WERI-Rb-1 (cell line): Measurements from ENCODE around the gene PDCD6IP.

Source experiments
- DNase-seq: peaks from one replicate; pipeline ENCODE4 v3.0.0-alpha.2; 2020
- H3K27ac ChIP-seq: fragments of 250-450 bp; sonication (Bioruptor Pico); 2 replicates; pipeline ENCODE4 v1.5.1; 2020; ENCODE audit warnings: mild to moderate bottlenecking, moderate library complexity
- H3K27me3 ChIP-seq: fragments of 250-450 bp; sonication (Bioruptor Pico); 2 replicates; pipeline ENCODE4 v1.5.1; 2021; ENCODE audit warnings: mild to moderate bottlenecking, low read depth, moderate library complexity; ENCODE audit not compliant: insufficient read depth, severe bottlenecking
- H3K36me3 ChIP-seq: fragments of 250-450 bp; sonication (Bioruptor Pico); 2 replicates; pipeline ENCODE4 v1.5.1; 2020; ENCODE audit warnings: mild to moderate bottlenecking, moderate library complexity
- H3K4me3 ChIP-seq: 2 replicates; pipeline ENCODE4 v1.5.1; 2011; ENCODE audit warnings: low read depth, mild to moderate bottlenecking, control low read depth, low read length
- H3K9me3 ChIP-seq: fragments of 250-450 bp; sonication (Bioruptor Pico); 2 replicates; pipeline ENCODE4 v1.5.1; 2021; ENCODE audit warnings: mild to moderate bottlenecking, moderate library complexity; ENCODE audit not compliant: severe bottlenecking
- TF ChIP-seq, protein P1 (sequence below): IDR thresholded peaks from 2 replicates; pipeline ENCODE4 v1.5.1; 2011; ENCODE audit warnings: low read depth, mild to moderate bottlenecking, control low read depth, inconsistent platforms, low read length

The PDCD6IP gene

DNA sequence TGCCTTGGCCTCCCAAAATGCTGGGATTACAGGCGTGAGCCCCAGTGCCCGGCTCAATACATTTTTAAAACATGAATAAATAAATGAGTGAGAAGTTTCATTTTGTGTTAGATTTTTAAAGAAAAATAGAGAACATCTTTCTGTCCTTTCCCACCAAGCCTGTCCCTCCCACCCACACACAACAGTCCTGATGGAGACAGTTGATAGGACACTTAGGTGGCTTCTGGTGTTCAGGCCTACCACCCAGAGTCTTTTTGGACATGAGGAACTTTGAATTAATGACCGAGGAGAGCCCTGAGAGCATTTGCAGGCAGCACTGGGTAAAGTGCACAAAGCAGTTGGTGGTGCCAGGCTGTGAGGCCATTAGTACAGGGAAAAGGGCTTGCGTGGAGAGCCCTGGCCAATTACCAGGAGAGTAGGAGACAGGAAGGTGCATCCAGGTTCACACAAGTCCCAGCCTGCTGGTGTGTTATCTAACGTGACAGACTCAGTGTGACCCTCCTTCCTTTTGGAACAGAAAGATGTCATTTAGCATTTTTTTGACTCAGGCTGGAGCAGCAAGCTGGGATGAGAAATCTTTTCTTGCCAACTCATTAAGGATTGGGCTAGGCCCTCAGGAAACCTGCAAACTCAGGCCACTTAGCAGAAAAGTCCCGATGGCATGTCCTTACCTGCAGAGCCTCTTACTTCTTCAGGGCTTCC, 103.6 kb downstream of the PDCD6IP start:
- H3K4me3 ChIP-seq, result no peak overlapping the region
- H3K27ac ChIP-seq, result no peak overlapping the region
- TF ChIP-seq, protein P1, sequence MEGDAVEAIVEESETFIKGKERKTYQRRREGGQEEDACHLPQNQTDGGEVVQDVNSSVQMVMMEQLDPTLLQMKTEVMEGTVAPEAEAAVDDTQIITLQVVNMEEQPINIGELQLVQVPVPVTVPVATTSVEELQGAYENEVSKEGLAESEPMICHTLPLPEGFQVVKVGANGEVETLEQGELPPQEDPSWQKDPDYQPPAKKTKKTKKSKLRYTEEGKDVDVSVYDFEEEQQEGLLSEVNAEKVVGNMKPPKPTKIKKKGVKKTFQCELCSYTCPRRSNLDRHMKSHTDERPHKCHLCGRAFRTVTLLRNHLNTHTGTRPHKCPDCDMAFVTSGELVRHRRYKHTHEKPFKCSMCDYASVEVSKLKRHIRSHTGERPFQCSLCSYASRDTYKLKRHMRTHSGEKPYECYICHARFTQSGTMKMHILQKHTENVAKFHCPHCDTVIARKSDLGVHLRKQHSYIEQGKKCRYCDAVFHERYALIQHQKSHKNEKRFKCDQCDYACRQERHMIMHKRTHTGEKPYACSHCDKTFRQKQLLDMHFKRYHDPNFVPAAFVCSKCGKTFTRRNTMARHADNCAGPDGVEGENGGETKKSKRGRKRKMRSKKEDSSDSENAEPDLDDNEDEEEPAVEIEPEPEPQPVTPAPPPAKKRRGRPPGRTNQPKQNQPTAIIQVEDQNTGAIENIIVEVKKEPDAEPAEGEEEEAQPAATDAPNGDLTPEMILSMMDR, result no peak
- DNase-seq, result no peak
- no peaks in the 10 kb centered on the region for H3K9me3 ChIP-seq
- H3K27me3 ChIP-seq, result no peaks in the 10 kb centered on the region
- no peaks in the 10 kb centered on the region for H3K36me3 ChIP-seq

DNA sequence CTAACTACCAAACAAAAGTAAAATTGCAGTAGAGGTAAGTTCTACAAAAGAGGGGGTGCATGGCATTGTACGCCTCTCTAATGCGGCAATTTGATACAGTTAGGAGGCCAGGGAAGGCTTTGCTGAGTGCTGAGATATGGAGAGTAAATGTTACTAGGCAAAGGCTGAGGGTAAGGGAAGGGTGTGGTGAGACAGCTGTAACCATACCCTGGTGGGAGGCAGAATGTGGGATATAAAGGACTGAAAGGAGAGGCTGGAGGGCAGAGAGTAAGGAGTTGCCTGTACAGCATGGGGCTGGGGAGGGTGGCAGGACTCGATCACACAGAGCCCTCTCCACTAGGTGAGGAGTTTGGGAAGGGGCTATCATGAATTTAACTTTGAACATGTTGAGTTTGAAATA, 106.3 kb downstream of the PDCD6IP start:
- TF ChIP-seq, protein P1, result no peak
- DNase-seq, result no peak

DNA sequence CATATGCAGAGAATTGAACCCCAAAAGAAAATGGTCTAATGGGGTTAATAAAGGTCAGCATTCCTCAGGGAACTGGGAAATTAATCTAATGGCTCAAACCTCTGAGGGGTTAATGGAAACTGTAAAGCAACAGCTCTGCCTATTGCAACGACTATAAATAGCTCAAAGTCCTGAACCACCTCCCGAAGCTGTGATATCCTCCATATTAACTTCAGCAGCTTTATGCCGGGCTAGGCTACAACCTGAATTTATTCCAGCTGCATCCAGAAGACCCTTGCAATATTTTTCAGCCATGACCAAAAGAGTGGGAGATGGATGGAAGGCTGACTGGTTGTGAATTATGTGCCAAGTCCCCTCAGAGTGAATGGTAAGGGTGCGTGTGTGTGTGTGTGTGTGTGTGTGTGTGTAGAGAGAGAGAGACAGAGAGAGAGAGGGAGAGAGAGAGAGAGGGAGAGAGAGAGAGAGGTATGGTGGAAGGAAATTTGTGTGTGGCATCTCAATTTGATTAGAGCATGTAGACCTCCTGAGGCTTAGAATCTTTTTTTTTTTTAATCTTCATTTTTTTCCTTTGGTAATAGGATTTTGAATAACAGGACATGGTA, 109.9 kb downstream of the PDCD6IP start:
- TF ChIP-seq, protein P1, result no peak

More for the DNA sequence above, 106.3 kb downstream of the PDCD6IP start:
- H3K4me3 ChIP-seq, result no peak overlapping the region
- H3K36me3 ChIP-seq, result no peaks in the 10 kb centered on the region
- no peak overlapping the region for H3K27ac ChIP-seq
- no peaks in the 10 kb centered on the region for H3K9me3 ChIP-seq
- H3K27me3 ChIP-seq, result no peaks in the 10 kb centered on the region

DNA sequence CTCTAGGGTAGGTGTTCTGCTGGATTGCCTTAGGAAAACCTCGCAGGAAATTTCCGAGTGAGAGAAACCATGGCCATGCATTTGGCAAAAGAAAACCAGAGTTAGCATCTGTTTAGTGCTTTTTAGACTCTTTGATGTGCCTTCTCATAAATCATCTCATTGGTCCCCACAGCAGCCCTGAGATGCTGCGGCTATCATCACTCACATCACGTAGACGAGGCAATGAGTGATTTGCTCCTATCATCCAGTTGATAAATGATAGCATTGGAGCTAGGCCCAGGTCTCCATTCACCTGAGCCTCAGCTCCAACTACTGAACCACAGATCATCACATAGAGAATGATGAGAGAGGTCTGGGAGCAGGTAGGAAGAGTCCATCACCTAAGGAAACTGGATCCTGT, 111.1 kb downstream of the PDCD6IP start:
- Histone ChIP-seq H3K9me3 (no peaks in the 10 kb centered on the region), H3K27me3 (no peaks in the 10 kb centered on the region), H3K36me3 (no peaks in the 10 kb centered on the region), H3K27ac (no peak overlapping the region), H3K4me3 (no peak overlapping the region)
- TF ChIP-seq, protein P1, result no peak
- no peak for DNase-seq

More for the DNA sequence above, 109.9 kb downstream of the PDCD6IP start:
- Histone ChIP-seq H3K4me3 (no peak overlapping the region), H3K27ac (no peak overlapping the region), H3K36me3 (no peaks in the 10 kb centered on the region), H3K27me3 (no peaks in the 10 kb centered on the region), H3K9me3 (no peaks in the 10 kb centered on the region)
- no peak for DNase-seq

DNA sequence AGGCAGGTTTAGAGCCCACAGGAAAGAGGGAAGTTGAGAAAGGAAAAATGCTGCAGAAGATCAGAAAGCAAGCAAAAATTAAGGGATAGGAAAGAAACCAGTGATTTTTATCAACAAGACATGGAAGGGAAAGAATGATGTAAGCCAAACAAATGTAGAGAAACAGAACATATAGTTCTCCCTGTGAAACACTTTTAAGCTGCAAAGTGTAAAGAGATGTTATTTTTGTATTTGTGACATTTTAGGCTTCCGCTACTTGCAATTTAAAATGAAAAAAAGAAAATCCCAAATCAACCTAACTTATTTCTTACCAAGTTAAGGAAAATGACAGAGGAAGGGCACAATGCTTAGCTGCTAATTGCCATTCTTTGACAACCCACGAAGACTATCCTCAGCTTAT, 111.6 kb downstream of the PDCD6IP start:
- H3K4me3 ChIP-seq, result no peak overlapping the region
- no peaks in the 10 kb centered on the region for H3K36me3 ChIP-seq
- H3K27ac ChIP-seq, result no peak overlapping the region
- H3K9me3 ChIP-seq, result no peaks in the 10 kb centered on the region
- TF ChIP-seq, protein P1, result no peak
- no peak for DNase-seq
- H3K27me3 ChIP-seq, result no peaks in the 10 kb centered on the region
